ENCODE measurements around the gene SREBF1. TPM values are rescaled to one million over a fixed set of nuclear protein-coding genes. Genes with fewer than 3 reads are reported as not detected.
A peak's percentile ranks its signal among the peaks of the same experiment; 100 is the strongest.

The SREBF1 gene
- total and polyA plus RNA-seq, 10 of the 15 experiments (the other 5 are each of a cell fraction or from before 2014, with no cell fraction given): 1.4 to 84.6 (median 20.4) TPM

GRCh38 chr17:17823433-17824118 lies 13.2 kb downstream of the SREBF1 start (continued):
- TF ChIP-seq MAX (IDR thresholded peaks at IDR 0.05; ENCODE audit: low read depth, low read length) (no peak), ZNF217 (IDR thresholded peaks at IDR 0.05) (no peak), SKIL (IDR thresholded peaks at IDR 0.05; ENCODE audit: low read depth, poor library complexity, severe bottlenecking) (peak; percentile 53), NFYB (IDR thresholded peaks at IDR 0.05; ENCODE audit: insufficient read depth, low read depth, low read length) (peak; percentile 38; the same call in 1 of the 2 replicates), NR2F1 (conservative IDR thresholded peaks at IDR 0.05) (peak; percentile 66; the same call in 1 of the 2 replicates), ZNF24 (IDR thresholded peaks at IDR 0.05) (no peak), SP1 (IDR thresholded peaks at IDR 0.05; ENCODE audit: low read depth, low read length) (peak; percentile 3), RELA (IDR thresholded peaks at IDR 0.05; ENCODE audit: borderline replicate concordance, partially characterized antibody) (peak; percentile 14), ZZZ3 (IDR thresholded peaks at IDR 0.05; ENCODE audit: control insufficient read depth, insufficient read length, low read depth) (no peak), SREBF1 (IDR thresholded peaks at IDR 0.05; ENCODE audit: low read length) (peak; percentile 50; the same call in 1 of the 2 replicates), SRF (IDR thresholded peaks at IDR 0.05; ENCODE audit: low read depth in 2 of 2, low read length in 2 of 2) (peak in 1 of 2 experiments; percentile 40; a peak in 1 of 4 replicates), EGR1 (IDR thresholded peaks at IDR 0.05; ENCODE audit: borderline replicate concordance in 1 of 2, low read depth in 2 of 2, low read length in 2 of 2) (peak in 1 of 2 experiments; percentile 3; a peak in 1 of 3 replicates), HDGF (IDR thresholded peaks at IDR 0.05) (peak; percentile 65; the same call in 1 of the 2 replicates), MLLT1 (IDR thresholded peaks at IDR 0.05) (peak; percentile 77), GATAD2B (conservative IDR thresholded peaks at IDR 0.05; ENCODE audit: low read depth) (peak; percentile 31; the same call in 1 of the 2 replicates), CHD2 (IDR thresholded peaks at IDR 0.05; ENCODE audit: borderline replicate concordance, low read depth, low read length) (no peak), RUNX3 (IDR thresholded peaks at IDR 0.05; ENCODE audit: low read length) (peak; percentile 6; the same call in 1 of the 2 replicates), ZNF687 (IDR thresholded peaks at IDR 0.05) (no peak), BACH1 (IDR thresholded peaks at IDR 0.05; ENCODE audit: borderline replicate concordance) (peak; percentile 9; the same call in 1 of the 2 replicates), MXI1 (IDR thresholded peaks at IDR 0.05; ENCODE audit: low read depth, low read length) (0 out of 2 replicates have a peak, but pooled peaks have one; percentile 22)

All from GM12878 (cell line).